ENCODE data around the gene TAF4. TPM values are rescaled to one million over a fixed set of nuclear protein-coding genes. Genes with fewer than 3 reads are reported as not detected.

Gene TAF4
- total RNA-seq, 1 donor from 2014 or later = 17.6 TPM

DNA sequence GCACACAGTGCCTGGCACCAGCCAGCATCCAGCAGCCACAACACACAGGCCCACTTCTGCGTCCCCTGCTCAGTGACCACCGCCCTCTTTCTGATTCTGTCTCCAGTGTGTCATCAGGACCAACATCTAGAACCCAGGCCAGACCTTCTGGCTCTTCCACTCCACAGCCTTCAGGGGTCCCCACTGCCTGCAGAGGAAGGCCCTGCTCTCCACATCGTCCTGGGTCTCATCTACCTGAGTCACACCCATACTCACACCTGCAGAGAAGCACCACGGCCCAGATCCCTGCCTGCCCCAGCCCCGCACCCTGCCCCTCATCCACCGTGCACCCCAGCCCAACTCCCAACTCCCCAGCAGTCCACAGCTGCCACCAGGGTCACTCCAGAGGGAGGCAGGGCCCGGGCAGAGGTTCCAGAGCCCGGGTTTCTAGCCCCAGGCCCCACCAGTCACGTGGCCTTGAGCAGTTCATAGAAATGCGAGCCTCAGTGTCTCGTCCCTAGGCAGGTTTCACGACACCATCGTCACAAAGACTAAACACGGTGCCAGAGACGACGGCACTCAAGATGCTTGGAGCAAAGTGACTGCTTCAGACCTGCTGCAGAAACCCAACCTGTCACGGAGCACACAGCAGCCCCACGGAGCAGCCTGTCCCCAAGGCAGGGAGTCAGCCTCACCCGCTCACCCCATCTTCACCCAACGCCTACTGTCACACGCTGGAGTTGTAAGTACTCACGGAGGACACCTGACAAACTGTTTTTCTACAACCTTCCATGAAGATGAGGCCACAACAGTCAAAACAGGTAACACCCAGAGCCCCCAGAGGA is 16.1 kb downstream of the TAF4 start:
- Histone ChIP-seq H3K27ac (no peak overlapping the region), H3K27me3 (ENCODE audit: low read depth) (no peaks in the 10 kb centered on the region), H3K4me3 (no peak overlapping the region), H3K36me3 (no peaks in the 10 kb centered on the region), H3K9me3 (no peaks in the 10 kb centered on the region), H3K4me1 (no peaks in the 10 kb centered on the region)
- intact Hi-C loops (cut with DNase I) = no loop called here
- ATAC-seq (no peak), DNase-seq (peak; percentile 19)
- TF ChIP-seq, protein P1, sequence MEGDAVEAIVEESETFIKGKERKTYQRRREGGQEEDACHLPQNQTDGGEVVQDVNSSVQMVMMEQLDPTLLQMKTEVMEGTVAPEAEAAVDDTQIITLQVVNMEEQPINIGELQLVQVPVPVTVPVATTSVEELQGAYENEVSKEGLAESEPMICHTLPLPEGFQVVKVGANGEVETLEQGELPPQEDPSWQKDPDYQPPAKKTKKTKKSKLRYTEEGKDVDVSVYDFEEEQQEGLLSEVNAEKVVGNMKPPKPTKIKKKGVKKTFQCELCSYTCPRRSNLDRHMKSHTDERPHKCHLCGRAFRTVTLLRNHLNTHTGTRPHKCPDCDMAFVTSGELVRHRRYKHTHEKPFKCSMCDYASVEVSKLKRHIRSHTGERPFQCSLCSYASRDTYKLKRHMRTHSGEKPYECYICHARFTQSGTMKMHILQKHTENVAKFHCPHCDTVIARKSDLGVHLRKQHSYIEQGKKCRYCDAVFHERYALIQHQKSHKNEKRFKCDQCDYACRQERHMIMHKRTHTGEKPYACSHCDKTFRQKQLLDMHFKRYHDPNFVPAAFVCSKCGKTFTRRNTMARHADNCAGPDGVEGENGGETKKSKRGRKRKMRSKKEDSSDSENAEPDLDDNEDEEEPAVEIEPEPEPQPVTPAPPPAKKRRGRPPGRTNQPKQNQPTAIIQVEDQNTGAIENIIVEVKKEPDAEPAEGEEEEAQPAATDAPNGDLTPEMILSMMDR (IDR thresholded peaks at IDR 0.05) = no peak

DNA sequence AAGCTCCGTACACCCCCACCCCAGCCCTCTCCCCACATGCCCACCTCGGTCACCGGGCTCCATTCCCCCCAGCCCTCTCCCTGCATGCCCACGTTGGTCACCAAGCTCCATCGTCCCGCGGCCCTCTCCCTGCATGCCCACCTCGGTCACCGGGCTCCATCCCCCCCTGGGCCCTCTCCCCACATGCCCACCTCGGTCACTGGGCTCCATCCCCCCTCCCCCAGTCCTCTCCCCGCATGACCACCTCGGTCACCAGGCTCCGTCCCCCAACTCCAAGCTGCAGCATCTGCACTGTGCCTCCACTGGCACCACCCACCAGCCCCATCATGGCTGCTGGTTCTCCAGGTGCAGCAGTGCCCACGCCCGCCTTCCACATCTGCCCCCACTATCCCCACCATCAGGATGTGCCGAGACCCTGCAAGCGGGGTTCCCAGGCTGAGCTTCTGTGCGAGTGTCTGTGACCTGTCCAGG is 16.8 kb downstream of the TAF4 start:
- H3K27ac ChIP-seq = no peak overlapping the region
- no peaks in the 10 kb centered on the region for H3K27me3 ChIP-seq (ENCODE audit: low read depth)
- TF ChIP-seq, protein P1 (IDR thresholded peaks at IDR 0.05) = no peak
- intact Hi-C loops (cut with DNase I) = no loop called here
- DNase-seq = peak; percentile 34
- no peak for ATAC-seq
- no peak overlapping the region for H3K4me3 ChIP-seq
- H3K4me1 ChIP-seq = no peaks in the 10 kb centered on the region
- no peaks in the 10 kb centered on the region for H3K36me3 ChIP-seq
- H3K9me3 ChIP-seq = no peaks in the 10 kb centered on the region

DNA sequence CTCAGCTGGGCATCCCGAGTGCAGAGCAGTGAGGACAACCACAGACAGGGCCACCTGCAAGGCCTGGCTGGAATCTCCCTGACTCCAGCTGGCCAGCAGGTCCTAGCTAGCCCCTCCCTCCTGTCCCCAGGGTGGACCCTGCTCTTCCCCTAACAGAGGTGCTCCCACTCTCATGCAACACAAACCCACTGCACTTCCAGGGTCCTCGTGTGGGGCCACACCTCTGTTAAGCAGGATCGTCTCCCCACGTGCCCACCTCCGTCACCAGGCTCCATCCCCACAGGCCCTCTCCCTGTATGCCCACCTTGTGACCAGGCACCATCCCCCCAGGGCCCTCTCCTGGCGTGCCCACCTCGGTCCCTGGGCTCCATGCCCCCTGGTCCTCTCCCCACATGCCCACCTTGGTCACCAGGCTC is 17.3 kb downstream of the TAF4 start:
- Histone ChIP-seq H3K27me3 (ENCODE audit: low read depth) (no peaks in the 10 kb centered on the region), H3K27ac (no peak overlapping the region), H3K9me3 (no peaks in the 10 kb centered on the region), H3K4me3 (no peak overlapping the region), H3K4me1 (no peaks in the 10 kb centered on the region), H3K36me3 (no peaks in the 10 kb centered on the region)
- intact Hi-C loops (cut with DNase I) = no loop called here
- TF ChIP-seq, protein P1 (IDR thresholded peaks at IDR 0.05) = no peak
- DNase-seq = no peak
- no peak for ATAC-seq

DNA sequence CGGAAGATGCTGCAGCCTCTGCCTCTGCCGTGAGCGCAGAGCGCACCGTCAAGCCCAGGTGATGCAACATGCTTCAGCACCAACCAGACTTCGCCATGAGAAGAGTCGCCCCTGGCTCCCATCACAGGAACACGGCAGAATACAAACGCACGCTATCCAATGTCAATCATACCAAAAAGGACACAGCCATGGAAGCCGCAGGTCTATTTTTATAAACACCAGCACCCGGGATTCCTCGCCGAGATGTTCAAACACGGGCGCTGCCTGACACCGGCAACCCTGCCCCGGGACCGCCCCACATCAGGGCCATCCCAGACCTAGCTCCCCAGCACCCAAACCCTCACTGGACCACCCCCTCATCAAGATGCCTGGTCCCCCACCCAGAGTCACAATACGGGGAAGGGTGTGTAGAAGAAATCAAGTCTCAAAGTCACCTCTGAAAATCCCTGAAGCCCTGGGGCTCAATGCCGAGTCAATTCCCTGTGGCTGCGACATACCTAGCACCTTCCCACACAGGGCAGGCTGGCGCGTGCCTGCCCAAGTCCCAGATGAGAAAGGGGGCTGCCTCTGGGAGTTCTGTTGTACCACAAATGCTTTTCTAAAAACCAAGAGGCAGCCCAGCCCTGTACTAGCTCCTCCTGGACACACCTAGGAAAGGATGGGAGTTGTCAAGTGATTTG is 17.9 kb downstream of the TAF4 start:
- Histone ChIP-seq H3K27me3 (ENCODE audit: low read depth) (no peaks in the 10 kb centered on the region), H3K4me3 (no peak overlapping the region), H3K36me3 (no peaks in the 10 kb centered on the region), H3K9me3 (no peaks in the 10 kb centered on the region), H3K4me1 (no peaks in the 10 kb centered on the region), H3K27ac (no peak overlapping the region)
- intact Hi-C loops (cut with DNase I) = no loop called here
- TF ChIP-seq, protein P1 (IDR thresholded peaks at IDR 0.05) = no peak
- DNase-seq (peak; percentile 20), ATAC-seq (no peak)

DNA sequence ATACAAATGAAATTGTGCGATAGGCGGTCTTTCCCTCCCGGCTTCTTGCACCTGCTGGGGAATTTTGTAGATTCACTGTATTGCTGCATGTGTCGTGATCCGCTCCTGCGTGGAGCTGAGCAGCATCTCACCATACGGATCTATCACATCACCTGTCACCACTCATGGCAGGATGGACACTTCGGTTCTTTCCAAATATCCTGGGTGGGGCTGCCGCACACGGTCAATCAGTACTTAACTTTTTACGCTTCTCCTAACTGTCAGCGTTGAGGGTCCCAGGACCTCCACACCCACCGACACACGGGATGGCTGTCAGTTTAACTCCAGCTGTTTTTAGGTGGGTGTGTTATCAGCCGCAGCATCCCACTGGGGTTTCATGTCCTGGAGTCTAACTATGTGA is 19.2 kb downstream of the TAF4 start:
- intact Hi-C loops (cut with DNase I) = no loop called here
- TF ChIP-seq, protein P1 (IDR thresholded peaks at IDR 0.05) = no peak
- no peaks in the 10 kb centered on the region for H3K36me3 ChIP-seq
- H3K4me1 ChIP-seq = no peaks in the 10 kb centered on the region
- peak; percentile 14 for DNase-seq
- H3K27ac ChIP-seq = no peak overlapping the region
- ATAC-seq = no peak
- H3K27me3 ChIP-seq (ENCODE audit: low read depth) = no peaks in the 10 kb centered on the region
- no peaks in the 10 kb centered on the region for H3K9me3 ChIP-seq
- no peak overlapping the region for H3K4me3 ChIP-seq

All from lower lobe of right lung (tissue), 2 donors.